Motor neuron (in vitro differentiated cells): Measurements from ENCODE around the gene DNAJB11. TPM values are rescaled to one million over a fixed set of nuclear protein-coding genes. Genes with fewer than 3 reads are reported as not detected.
"Not testable (repeated sequence)": the region's sequence is repeated elsewhere in the genome, so short reads cannot be mapped to it uniquely, and the experiment has no call there.

Experiments
- ATAC-seq, 8 experiments: fragments of 200-7000 bp; cut with Tn5 transposase; replicated peaks in 6 of 8; 2 replicates each; pipeline ENCODE4 v1.8.0; 2021; ENCODE audit warnings: mild to moderate bottlenecking in 8 of 8, moderate library complexity in 8 of 8
- H3K27ac ChIP-seq, 2 donors: fragments of 250-450 bp; sonication (Bioruptor Pico); 2 replicates each; pipeline ENCODE4 v1.9.0; 2021; ENCODE audit warnings: antibody characterized with exemption in 2 of 2, mild to moderate bottlenecking in 2 of 2, moderate library complexity in 1 of 2
- H3K4me1 ChIP-seq, 2 donors: fragments of 250-450 bp; sonication (Bioruptor Pico); replicated peaks in 1 of 2; 2 replicates each; pipeline ENCODE4 v1.6.1; 2021; ENCODE audit warnings: antibody characterized with exemption in 2 of 2, mild to moderate bottlenecking in 2 of 2, moderate library complexity in 1 of 2
- H3K4me3 ChIP-seq, 5 donors: fragments of 250-450 bp; sonication (Bioruptor Pico); 2 replicates each; pipeline ENCODE4 v1.9.0; 2021; ENCODE audit warnings: antibody characterized with exemption in 5 of 5, mild to moderate bottlenecking in 5 of 5, moderate library complexity in 4 of 5
- WGBS, 10 experiments: fragments of 450-650 bp; shearing (Covaris generic); methylation state at CpG; one replicate each; pipeline ENCODE4 v1.0.0; 2022; 5-methylcytosine and 5-hydroxymethylcytosine counted together
- in situ Hi-C, 9 experiments: fragments of 400-800 bp; cut with MboI; loops; one replicate each; pipeline ENCODE4 v1.15.0; 2021; ENCODE audit warnings: low sequenced_read_pairs in 9 of 9, low pct_unique_long_range_greater_than_20kb in 2 of 9; ENCODE audit not compliant: unreplicated experiment in 9 of 9
- total RNA-seq, 8 experiments: library from RNA; unstranded; fragments of 300-600 nt; gene quantifications; 2 replicates each; pipeline versions ENCODE4 v1.2.3 to v1.2.4, GENCODE V29; 2022

The DNAJB11 gene
- total RNA-seq, 8 experiments from 2014 or later = 45.3 to 94.0 (median 72.5) TPM

GRCh38 chr3:186626254-186626847 lies 55.8 kb downstream of the DNAJB11 start:
- in situ Hi-C loops = no loop called here
- no peak overlapping the region for H3K27ac ChIP-seq
- WGBS, 10 experiments = 23 to 90% (median 67%) methylated on average over 1 to 7 of the region's 7 CpGs; no CpG with 5 or more reads in 1 of the 10 experiments
- no peaks in the 10 kb centered on the region for H3K4me1 ChIP-seq
- ATAC-seq = no peak
- H3K4me3 ChIP-seq = no peak overlapping the region

GRCh38 chr3:186627852-186628414 lies 57.4 kb downstream of the DNAJB11 start:
- H3K4me1 ChIP-seq = no peaks in the 10 kb centered on the region
- 68 to 100% (median 85%) methylated on average over 2 to 7 of the region's 7 CpGs for WGBS, 10 experiments
- in situ Hi-C loops = no loop called here
- no peak overlapping the region for H3K4me3 ChIP-seq
- ATAC-seq = no peak
- H3K27ac ChIP-seq = no peak overlapping the region

GRCh38 chr3:186628756-186629155 lies 58.2 kb downstream of the DNAJB11 start:
- Histone ChIP-seq H3K4me1 (no peaks in the 10 kb centered on the region), H3K27ac (no peak overlapping the region), H3K4me3 (no peak overlapping the region)
- in situ Hi-C loops = no loop called here
- no peak for ATAC-seq
- 0 to 86% (median 71%) methylated on average over 1 to 7 of the region's 7 CpGs; no CpG with 5 or more reads in 1 of the 10 experiments for WGBS, 10 experiments

- ATAC-seq = no peak
- Histone ChIP-seq H3K4me1 (no peaks in the 10 kb centered on the region), H3K27ac (no peak overlapping the region), H3K4me3 (no peak overlapping the region)
- in situ Hi-C loops = no loop called here
- 0 to 100% (median 67%) methylated on average over 1 to 5 of the region's 6 CpGs for WGBS, 10 experiments
Observed at GRCh38 chr3:186630950-186631641, 60.6 kb downstream of the DNAJB11 start.

- Histone ChIP-seq H3K27ac (no peak overlapping the region), H3K4me1 (no peaks in the 10 kb centered on the region), H3K4me3 (no peak overlapping the region)
- ATAC-seq = no peak
- in situ Hi-C loops = no loop called here
Observed at GRCh38 chr3:186633481-186633880, 63.0 kb downstream of the DNAJB11 start.

GRCh38 chr3:186634207-186634606 lies 63.7 kb downstream of the DNAJB11 start:
- H3K4me3 ChIP-seq, ATAC-seq, in situ Hi-C loops, H3K27ac ChIP-seq, H3K4me1 ChIP-seq: not testable (repeated sequence)
- WGBS, 10 experiments = 0 to 80% (median 52%) methylated on average over 1 to 3 of the region's 5 CpGs; no CpG with 5 or more reads in 6 of the 10 experiments

Other genes with a start within 250 kb of the DNAJB11 start
- 1 to 10 TPM in 2 of 8 experiments, under 1 TPM in 5, not detected in 1; 0.05 to 3.1 (median 0.66) TPM for gene DGKG, start 208.5 kb upstream of the DNAJB11 start, total RNA-seq
- 1 to 10 TPM; 1.2 to 4.9 (median 2.9) TPM for gene CRYGS, start 26.3 kb upstream of the DNAJB11 start, total RNA-seq
- gene TBCCD1, start 3.4 kb upstream of the DNAJB11 start, total RNA-seq = 10 to 100 TPM in 6 of 8 experiments, 1 to 10 TPM in 2; 8.4 to 16.6 (median 12.6) TPM
- under 1 TPM in 4 of 8 experiments, not detected in 4; 0.11 to 0.81 (median 0.25) TPM for gene AHSG, start 42.3 kb downstream of the DNAJB11 start, total RNA-seq
- gene FETUB, start 69.7 kb downstream of the DNAJB11 start, total RNA-seq = 1 to 10 TPM in 1 of 8 experiments, under 1 TPM in 2, not detected in 5; 0.14 to 1.1 (median 0.14) TPM
- gene HRG, start 95.3 kb downstream of the DNAJB11 start, total RNA-seq = under 1 TPM in 5 of 8 experiments, not detected in 3; 0.10 to 0.57 (median 0.27) TPM
- gene KNG1, start 146.6 kb downstream of the DNAJB11 start, total RNA-seq = under 1 TPM in 5 of 8 experiments, not detected in 3; 0.04 to 0.24 (median 0.10) TPM
- gene EIF4A2, start 212.9 kb downstream of the DNAJB11 start, total RNA-seq = 100 to 1,000 TPM; 454 to 797 (median 662) TPM
- gene RFC4, start 235.8 kb downstream of the DNAJB11 start, total RNA-seq = 10 to 100 TPM in 7 of 8 experiments, 1 to 10 TPM in 1; 8.7 to 69.0 (median 36.9) TPM